AG04450 (cell line): Measurements from ENCODE around the gene PLPP4. TPM values are rescaled to one million over a fixed set of nuclear protein-coding genes. Genes with fewer than 3 reads are reported as not detected.

Source experiments
- CTCF ChIA-PET: fragments of 300-600, 350-600 bp; formaldehyde crosslinking; extraction: SDS; loops from one replicate; lab custom pipeline; 2022; ENCODE audit warnings: antibody characterized with exemption, inconsistent platforms; lab: Charles Lee
- POLR2A ChIA-PET: fragments of 350-600 bp; formaldehyde crosslinking; extraction: SDS; loops from one replicate; lab custom pipeline; 2021; ENCODE audit warnings: antibody characterized with exemption, inconsistent platforms; lab: Yijun Ruan, JAX
- DNase-seq: peaks from one replicate; pipeline ENCODE4 v3.0.0-alpha.2; 2011; ENCODE audit warnings: low read depth, low spot score
- H3K27ac ChIP-seq: one replicate; pipeline ENCODE4 v1.5.1; 2012; ENCODE audit warnings: low read depth, low read length, control low read depth
- H3K27me3 ChIP-seq: one replicate; pipeline ENCODE4 v1.6.0; 2012; ENCODE audit warnings: low read length; ENCODE audit not compliant: control insufficient read depth, insufficient read depth
- H3K4me3 ChIP-seq: 2 replicates; pipeline ENCODE4 v1.5.1; 2011; ENCODE audit warnings: mild to moderate bottlenecking, low read depth, low read length, control low read depth
- H3K9me3 ChIP-seq: 2 replicates; pipeline ENCODE4 v1.5.1; 2012; ENCODE audit warnings: low read length; ENCODE audit not compliant: control insufficient read depth, insufficient read depth
- polyA plus RNA-seq: library from polyadenylated mRNA; depleted of rRNA; stranded (reverse); fragments of >200 nt; gene quantifications from 2 replicates; pipeline ENCODE4 v1.2.3, GENCODE V29; 2011
- TF ChIP-seq, protein P1 (sequence below): IDR thresholded peaks from 2 replicates; pipeline ENCODE4 v1.5.1; 2011; ENCODE audit warnings: low read depth, low read length, control low read depth, inconsistent platforms

The PLPP4 gene
- polyA plus RNA-seq, 1 experiment: not detected

DNA sequence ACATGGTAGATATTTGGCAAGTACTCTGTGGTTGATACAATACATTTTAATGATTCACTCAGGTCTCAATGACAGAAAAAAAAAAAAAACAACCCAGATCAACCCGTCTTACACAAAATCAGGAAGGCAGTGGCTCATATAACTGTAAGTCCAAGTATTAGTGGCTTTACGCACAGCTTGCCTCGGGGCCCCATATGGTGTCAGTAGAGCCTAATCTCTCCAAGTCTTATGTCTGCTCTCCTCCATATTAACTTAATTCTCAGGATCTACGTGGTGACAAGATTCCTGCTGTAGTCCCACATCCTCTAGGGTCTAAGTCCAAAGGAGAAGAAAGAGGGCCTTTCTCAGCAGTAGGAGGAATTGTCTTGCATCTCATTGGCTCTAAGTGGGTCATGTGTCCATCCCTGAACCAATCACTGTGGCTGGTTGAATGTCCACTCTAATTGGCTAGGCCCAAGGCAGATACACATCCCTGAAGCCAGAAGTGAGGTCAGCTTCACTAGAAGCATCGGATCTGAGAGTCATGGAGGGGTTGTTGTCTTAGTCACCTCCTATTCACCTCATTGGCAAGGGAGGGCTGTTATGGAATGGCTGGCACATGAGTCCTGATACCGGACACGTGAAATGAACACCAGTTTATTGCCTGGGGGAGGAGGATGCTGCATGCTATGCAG, 20.5 kb upstream of the PLPP4 start:
- no peak for DNase-seq
- CTCF ChIA-PET: no interaction called here

DNA sequence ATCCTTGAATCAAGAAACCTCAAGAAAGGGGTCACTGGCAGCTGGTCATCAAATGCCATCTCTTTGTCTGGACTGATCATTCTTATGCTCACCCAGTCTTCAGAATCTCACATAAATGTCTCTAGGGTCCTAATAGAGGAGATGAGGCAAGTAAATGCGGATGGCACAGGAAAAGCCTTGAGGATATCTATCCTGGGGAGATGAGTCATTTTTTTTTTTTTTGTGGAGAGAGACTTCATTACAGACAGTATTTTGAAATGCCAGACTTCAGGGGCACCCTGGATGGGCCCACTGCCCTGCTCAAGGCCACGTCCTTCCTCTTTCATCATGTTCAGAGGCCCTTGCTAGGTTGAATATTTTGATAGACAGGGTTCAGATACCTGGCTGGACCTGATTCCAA, 19.5 kb upstream of the PLPP4 start:
- no peak overlapping the region for H3K4me3 ChIP-seq
- TF ChIP-seq, protein P1, sequence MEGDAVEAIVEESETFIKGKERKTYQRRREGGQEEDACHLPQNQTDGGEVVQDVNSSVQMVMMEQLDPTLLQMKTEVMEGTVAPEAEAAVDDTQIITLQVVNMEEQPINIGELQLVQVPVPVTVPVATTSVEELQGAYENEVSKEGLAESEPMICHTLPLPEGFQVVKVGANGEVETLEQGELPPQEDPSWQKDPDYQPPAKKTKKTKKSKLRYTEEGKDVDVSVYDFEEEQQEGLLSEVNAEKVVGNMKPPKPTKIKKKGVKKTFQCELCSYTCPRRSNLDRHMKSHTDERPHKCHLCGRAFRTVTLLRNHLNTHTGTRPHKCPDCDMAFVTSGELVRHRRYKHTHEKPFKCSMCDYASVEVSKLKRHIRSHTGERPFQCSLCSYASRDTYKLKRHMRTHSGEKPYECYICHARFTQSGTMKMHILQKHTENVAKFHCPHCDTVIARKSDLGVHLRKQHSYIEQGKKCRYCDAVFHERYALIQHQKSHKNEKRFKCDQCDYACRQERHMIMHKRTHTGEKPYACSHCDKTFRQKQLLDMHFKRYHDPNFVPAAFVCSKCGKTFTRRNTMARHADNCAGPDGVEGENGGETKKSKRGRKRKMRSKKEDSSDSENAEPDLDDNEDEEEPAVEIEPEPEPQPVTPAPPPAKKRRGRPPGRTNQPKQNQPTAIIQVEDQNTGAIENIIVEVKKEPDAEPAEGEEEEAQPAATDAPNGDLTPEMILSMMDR: no peak
- no peak for DNase-seq
- peaks cover 24% of the 10 kb centered on the region; the same call in 1 of the 2 replicates for H3K9me3 ChIP-seq
- no peaks in the 10 kb centered on the region for H3K27me3 ChIP-seq
- CTCF ChIA-PET: no interaction called here
- no peak overlapping the region for H3K27ac ChIP-seq
- POLR2A ChIA-PET: no interaction called here

More for the DNA sequence above, 20.5 kb upstream of the PLPP4 start:
- Histone ChIP-seq H3K4me3 (no peak overlapping the region), H3K27ac (no peak overlapping the region), H3K9me3 (peaks cover 30% of the 10 kb centered on the region; the same call in 1 of the 2 replicates), H3K27me3 (no peaks in the 10 kb centered on the region)
- TF ChIP-seq, protein P1: no peak
- POLR2A ChIA-PET: no interaction called here

DNA sequence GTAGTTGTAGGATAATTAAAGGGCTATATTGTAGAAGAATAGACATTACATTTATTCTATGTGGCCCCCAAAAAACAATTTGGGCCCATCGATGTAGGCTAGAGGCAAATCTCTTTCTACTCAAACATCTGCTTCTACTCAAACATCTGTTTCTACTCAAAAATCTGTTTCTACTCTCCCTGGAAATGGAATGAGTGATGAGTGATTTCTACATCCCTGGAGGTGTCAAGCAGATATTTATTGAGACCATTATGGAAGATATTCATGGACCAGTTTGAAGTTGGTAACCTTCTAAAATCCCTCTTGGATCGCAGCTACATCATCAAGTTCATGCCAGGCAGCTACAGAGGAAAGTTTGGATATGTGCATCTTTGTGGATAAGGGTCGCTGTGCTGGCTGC, 5.1 kb upstream of the PLPP4 start:
- Histone ChIP-seq H3K27ac (no peak overlapping the region), H3K9me3 (peaks cover 16% of the 10 kb centered on the region), H3K4me3 (no peak overlapping the region), H3K27me3 (no peaks in the 10 kb centered on the region)
- ChIA-PET CTCF (no interaction called here), POLR2A (no interaction called here)
- no peak for DNase-seq
- TF ChIP-seq, protein P1: no peak

DNA sequence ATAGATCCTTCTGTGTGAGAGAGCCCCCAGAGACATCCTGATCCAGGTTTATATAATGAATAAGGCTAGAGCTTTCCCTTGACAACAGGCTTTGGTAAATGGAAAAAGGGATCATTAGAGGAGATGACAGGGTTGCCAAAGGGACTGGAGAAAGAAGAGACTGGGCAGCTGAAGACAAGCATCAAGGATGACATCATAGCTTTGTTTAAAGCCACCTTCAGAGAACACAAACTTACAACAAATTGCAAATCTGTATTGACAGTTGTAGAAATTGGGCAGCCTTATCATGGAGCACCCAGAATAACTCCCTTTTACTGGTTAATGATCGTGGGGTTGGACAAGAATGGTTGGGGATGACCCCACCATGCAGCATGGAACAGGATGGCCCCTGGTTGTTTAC, 3.7 kb upstream of the PLPP4 start:
- POLR2A ChIA-PET: no interaction called here
- no peak overlapping the region for H3K4me3 ChIP-seq
- no peak for DNase-seq
- H3K27me3 ChIP-seq: no peaks in the 10 kb centered on the region
- no peak overlapping the region for H3K27ac ChIP-seq
- H3K9me3 ChIP-seq: peaks cover 28% of the 10 kb centered on the region
- TF ChIP-seq, protein P1: no peak
- CTCF ChIA-PET: no interaction called here

DNA sequence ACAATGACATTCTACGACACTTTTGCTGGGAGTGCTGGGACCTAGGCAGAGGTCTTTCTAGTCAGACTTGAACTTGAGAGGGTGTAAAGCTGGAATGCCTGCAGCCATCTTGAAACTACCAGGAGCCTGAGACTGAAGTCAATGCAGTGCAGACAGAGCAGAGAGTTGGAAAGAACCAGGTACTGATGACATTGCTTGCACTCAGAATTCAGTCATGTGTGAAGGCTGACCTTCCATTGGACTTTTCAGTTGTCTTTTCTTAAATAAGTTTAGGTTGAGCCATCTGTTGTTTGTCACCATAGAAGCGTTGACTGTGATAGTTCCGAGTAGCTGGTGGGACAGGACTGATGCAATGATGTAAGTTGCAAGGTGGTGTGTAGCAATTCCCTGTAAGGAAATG, 3.1 kb upstream of the PLPP4 start:
- Histone ChIP-seq H3K27me3 (no peaks in the 10 kb centered on the region), H3K9me3 (peaks cover 30% of the 10 kb centered on the region), H3K4me3 (no peak overlapping the region), H3K27ac (no peak overlapping the region)
- ChIA-PET POLR2A (no interaction called here), CTCF (no interaction called here)
- TF ChIP-seq, protein P1: no peak
- DNase-seq: no peak
